ENCODE measurements around the gene AP2B1.

AP2B1 gene

GRCh38 chr17:35616536-35616935, 29.4 kb downstream of the AP2B1 start:
- intact Hi-C loops (cut with DNase I), result no loop called here
- DNase-seq, result no peak

- no peak for DNase-seq
- intact Hi-C loops (cut with DNase I), result no loop called here
Observed at GRCh38 chr17:35617505-35617904, 30.4 kb downstream of the AP2B1 start.

- intact Hi-C loops (cut with DNase I), result no loop called here
- no peak for DNase-seq
Observed at GRCh38 chr17:35618628-35619027, 31.5 kb downstream of the AP2B1 start.

GRCh38 chr17:35621768-35622167, 34.6 kb downstream of the AP2B1 start:
- no peak for DNase-seq
- intact Hi-C loops (cut with DNase I), result no loop called here

- intact Hi-C loops (cut with DNase I), result no loop called here
- DNase-seq, result no peak
Observed at GRCh38 chr17:35627417-35627816, 40.3 kb downstream of the AP2B1 start.

- intact Hi-C loops (cut with DNase I), result no loop called here
- no peak for DNase-seq
Observed at GRCh38 chr17:35630530-35631148, 43.5 kb downstream of the AP2B1 start.

- no peak for DNase-seq
- intact Hi-C loops (cut with DNase I), result no loop called here
Observed at GRCh38 chr17:35641032-35641431, 53.9 kb downstream of the AP2B1 start.

- DNase-seq, result no peak
- intact Hi-C loops (cut with DNase I), result no loop called here
Observed at GRCh38 chr17:35645923-35646322, 58.8 kb downstream of the AP2B1 start.

- intact Hi-C loops (cut with DNase I), result no loop called here
Observed at GRCh38 chr17:35651467-35651866, 64.3 kb downstream of the AP2B1 start.

GRCh38 chr17:35653619-35654361, 66.7 kb downstream of the AP2B1 start:
- no peak for DNase-seq

More at GRCh38 chr17:35651467-35651866, 64.3 kb downstream of the AP2B1 start:
- DNase-seq, result no peak

GRCh38 chr17:35655303-35655702, 68.2 kb downstream of the AP2B1 start:
- intact Hi-C loops (cut with DNase I), result no loop called here
- DNase-seq, result no peak

More at GRCh38 chr17:35653619-35654361, 66.7 kb downstream of the AP2B1 start:
- intact Hi-C loops (cut with DNase I), result no loop called here

GRCh38 chr17:35660902-35661301, 73.8 kb downstream of the AP2B1 start:
- no peak for DNase-seq
- intact Hi-C loops (cut with DNase I), result no loop called here

GRCh38 chr17:35664685-35665084, 77.6 kb downstream of the AP2B1 start:
- intact Hi-C loops (cut with DNase I), result no loop called here
- DNase-seq, result no peak

GRCh38 chr17:35665662-35666061, 78.5 kb downstream of the AP2B1 start:
- DNase-seq, result no peak
- intact Hi-C loops (cut with DNase I), result no loop called here

- no peak for DNase-seq
- intact Hi-C loops (cut with DNase I), result no loop called here
Observed at GRCh38 chr17:35666070-35666469, 78.9 kb downstream of the AP2B1 start.

- intact Hi-C loops (cut with DNase I), result no loop called here
- DNase-seq, result no peak
Observed at GRCh38 chr17:35666967-35667532, 79.9 kb downstream of the AP2B1 start.

- intact Hi-C loops (cut with DNase I), result no loop called here
Observed at GRCh38 chr17:35668802-35669201, 81.7 kb downstream of the AP2B1 start.

GRCh38 chr17:35674552-35674951, 87.4 kb downstream of the AP2B1 start:
- intact Hi-C loops (cut with DNase I), result no loop called here
- no peak for DNase-seq

More at GRCh38 chr17:35668802-35669201, 81.7 kb downstream of the AP2B1 start:
- no peak for DNase-seq

GRCh38 chr17:35676441-35676840, 89.3 kb downstream of the AP2B1 start:
- no peak for DNase-seq

GRCh38 chr17:35679007-35679682, 92.0 kb downstream of the AP2B1 start:
- no peak for DNase-seq
- intact Hi-C loops (cut with DNase I), result no loop called here

More at GRCh38 chr17:35676441-35676840, 89.3 kb downstream of the AP2B1 start:
- intact Hi-C loops (cut with DNase I), result no loop called here
